K562 (cell line): Measurements from ENCODE around the gene NAA80. TPM values are rescaled to one million over a fixed set of nuclear protein-coding genes. Genes with fewer than 3 reads are reported as not detected.
A peak's percentile ranks its signal among the peaks of the same experiment; 100 is the strongest.

ENCODE experiments used
- ARID1B ChIP-seq: fragments of 450-650 bp; IDR thresholded peaks from 2 replicates; pipeline ENCODE4 v1.6.1; 2016; ENCODE audit warnings: antibody characterized with exemption, mild to moderate bottlenecking, inconsistent platforms
- C11orf30 ChIP-seq: fragments of 450-650 bp; IDR thresholded peaks from 2 replicates; pipeline ENCODE4 v1.6.1; 2016; ENCODE audit warnings: low read depth, mild to moderate bottlenecking
- CBFA2T3 ChIP-seq: fragments of 450-650 bp; IDR thresholded peaks from 2 replicates; pipeline ENCODE4 v1.6.1; 2017
- ELF1 ChIP-seq: fragments of 200-800 bp; sonication (Bioruptor generic); IDR thresholded peaks from 2 replicates; pipeline ENCODE4 v1.6.1; 2016; ENCODE audit warnings: missing genetic modification characterization, missing compliant biosample characterization
- JUN ChIP-seq, 2 experiments: sonication (generic) in 1 of 2; formaldehyde crosslinking in 1 of 2; IDR thresholded peaks; 2 replicates each; pipeline versions ENCODE4 v1.6.1 to v1.8.0; 2012 to 2022; ENCODE audit warnings: borderline replicate concordance in 2 of 2, mild to moderate bottlenecking in 2 of 2, improper control_type of control experiment in 1 of 2, low read depth in 1 of 2, low read length in 1 of 2, missing genetic modification reagents in 1 of 2
- KLF13 ChIP-seq: fragments of 450-650 bp; IDR thresholded peaks from 2 replicates; pipeline ENCODE4 v1.6.1; 2016; ENCODE audit warnings: missing genetic modification characterization, low read depth, mild to moderate bottlenecking, missing compliant biosample characterization, moderate library complexity, borderline replicate concordance
- MEF2D ChIP-seq: conservative IDR thresholded peaks from 2 replicates; pipeline ENCODE4 v1.6.1; 2016; ENCODE audit warnings: low read depth, missing genetic modification characterization, missing compliant biosample characterization
- NCOA1 ChIP-seq: fragments of 450-650 bp; IDR thresholded peaks from 2 replicates; pipeline ENCODE4 v1.6.1; 2016; ENCODE audit warnings: low read depth
- NR4A1 ChIP-seq, 2 experiments: fragments of 250-450 bp in 1 of 2; fragments of 450-650 bp in 1 of 2; sonication (Bioruptor Pico) in 1 of 2; IDR thresholded peaks; 2 replicates each; pipeline versions ENCODE4 v1.4.0 to v1.6.1; 2016 to 2020; ENCODE audit warnings: mild to moderate bottlenecking in 2 of 2, missing compliant biosample characterization in 1 of 2, missing genetic modification characterization in 1 of 2, moderate library complexity in 1 of 2
- RBM17 ChIP-seq: fragments of 200-400 bp; formaldehyde crosslinking; IDR thresholded peaks from 2 replicates; pipeline ENCODE4 v1.6.1; 2017; ENCODE audit warnings: low read depth, mild to moderate bottlenecking, low read length, borderline replicate concordance
- SAFB ChIP-seq: fragments of 200-400 bp; formaldehyde crosslinking; IDR thresholded peaks from 2 replicates; pipeline ENCODE4 v1.6.1; 2017; ENCODE audit warnings: low read depth, low read length, borderline replicate concordance
- SMARCA4 ChIP-seq: fragments of 450-650 bp; IDR thresholded peaks from 2 replicates; pipeline ENCODE4 v1.6.1; 2016
- SMARCA5 ChIP-seq: fragments of 450-650 bp; IDR thresholded peaks from 2 replicates; pipeline ENCODE4 v1.6.1; 2016
- ZNF431 ChIP-seq: sonication (generic); formaldehyde crosslinking; IDR thresholded peaks from 2 replicates; pipeline ENCODE4 v1.8.0; 2022; ENCODE audit warnings: mild to moderate bottlenecking, missing genetic modification reagents
- ZNF586 ChIP-seq: fragments of 450-650 bp; formaldehyde crosslinking; conservative IDR thresholded peaks from 2 replicates; pipeline ENCODE4 v1.4.0; 2020; ENCODE audit warnings: mild to moderate bottlenecking, moderate library complexity
- ZNF695 ChIP-seq: fragments of 450-650 bp; formaldehyde crosslinking; IDR thresholded peaks from 2 replicates; pipeline ENCODE4 v1.4.0; 2020; ENCODE audit warnings: mild to moderate bottlenecking, moderate library complexity
- polyA plus RNA-seq, 8 experiments: library from polyadenylated mRNA; depleted of rRNA in 4 of 8; stranded (reverse) in 5 of 8; unstranded in 3 of 8; fragments of >200 nt; fragmentation: Nextera tagmentation in 2 of 8; fragmentation: Illumina TruSeq in 1 of 8; extraction: Ambion mirVana in 2 of 8; extraction: Trizol in 1 of 8; gene quantifications; 2 replicates each; pipeline versions ENCODE4 v1.2.1 to v1.2.3, GENCODE V29; 2011 to 2014; ENCODE audit warnings: inconsistent platforms in 1 of 8, missing spikeins in 1 of 8
- total RNA-seq, 7 experiments: library from RNA; depleted of rRNA in 6 of 7; stranded (reverse); fragments of >200 nt in 6 of 7; fragmentation: Illumina TruSeq in 2 of 7; extraction: Trizol in 2 of 7; gene quantifications; 2 replicates each; pipeline versions ENCODE4 v1.2.1 to v1.2.3, GENCODE V29; 2011 to 2021; ENCODE audit warnings: low replicate concordance in 1 of 7
- TF ChIP-seq, protein P1 (sequence below): fragments of 250-450 bp; sonication (Bioruptor Pico); IDR thresholded peaks from 2 replicates; pipeline ENCODE4 v1.4.0; 2020; ENCODE audit warnings: mild to moderate bottlenecking, moderate library complexity
- TF ChIP-seq, protein P2 (sequence below): fragments of 450-650 bp; IDR thresholded peaks from 2 replicates; pipeline ENCODE4 v1.6.1; 2016; ENCODE audit warnings: missing biosample characterization, missing genetic modification characterization
- TF ChIP-seq, protein P3 (sequence below): sonication (generic); formaldehyde crosslinking; IDR thresholded peaks from 2 replicates; pipeline ENCODE4 v1.8.1; 2023; ENCODE audit warnings: mild to moderate bottlenecking, missing genetic modification reagents
- TF ChIP-seq, protein P4 (sequence below): sonication (generic); formaldehyde crosslinking; IDR thresholded peaks from 2 replicates; pipeline ENCODE4 v1.8.1; 2023; ENCODE audit warnings: mild to moderate bottlenecking, missing genetic modification reagents
- TF ChIP-seq, protein P5 (sequence below): fragments of 450-650 bp; IDR thresholded peaks from 2 replicates; pipeline ENCODE4 v1.6.1; 2017; ENCODE audit warnings: mild to moderate bottlenecking, moderate library complexity

Gene NAA80
- total and polyA plus RNA-seq, 9 of the 15 experiments (the other 6 are each of a cell fraction or from before 2014, with no cell fraction given): 0.82 to 24.0 (median 8.6) TPM

DNA sequence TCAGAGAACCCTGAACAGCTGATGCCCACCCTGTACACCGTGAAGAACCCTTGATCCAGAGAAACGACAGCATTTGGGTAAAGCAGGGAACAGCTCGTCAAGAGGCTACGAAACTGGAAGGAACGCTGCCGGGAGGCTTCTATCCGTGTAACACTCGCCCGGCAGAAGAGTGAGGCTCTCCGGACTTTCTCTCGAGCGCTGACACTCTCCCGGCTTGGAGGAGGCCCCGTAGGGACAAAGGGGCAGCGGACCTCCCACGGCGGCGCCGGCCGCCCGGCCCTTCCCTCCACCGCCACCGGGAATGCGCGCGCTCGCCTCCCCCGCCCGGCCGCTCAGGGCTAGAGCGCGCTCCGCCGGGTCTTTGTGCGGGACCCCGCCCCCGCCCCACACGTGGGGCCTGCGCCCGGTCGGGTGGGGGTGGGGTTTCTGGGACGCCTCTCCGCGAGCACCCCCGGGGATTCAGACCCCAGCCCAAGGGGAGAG is 21.7 kb upstream of the NAA80 start (continued):
- no peak for TF ChIP-seq NR4A1 (CRISPR knock-in tag; IDR thresholded peaks at IDR 0.05)
- TF ChIP-seq NR4A1 (tag; IDR thresholded peaks at IDR 0.05): no peak
- no peak for TF ChIP-seq CBFA2T3
- no peak for TF ChIP-seq ZNF695
- no peak for TF ChIP-seq ZNF431 (CRISPR knock-in tag)
- TF ChIP-seq ARID1B: no peak
- TF ChIP-seq NCOA1: no peak
- TF ChIP-seq ZNF586 (CRISPR knock-in tag): no peak
- no peak for TF ChIP-seq SAFB
- no peak for TF ChIP-seq MEF2D
- no peak for TF ChIP-seq SMARCA5
- TF ChIP-seq, protein P1, sequence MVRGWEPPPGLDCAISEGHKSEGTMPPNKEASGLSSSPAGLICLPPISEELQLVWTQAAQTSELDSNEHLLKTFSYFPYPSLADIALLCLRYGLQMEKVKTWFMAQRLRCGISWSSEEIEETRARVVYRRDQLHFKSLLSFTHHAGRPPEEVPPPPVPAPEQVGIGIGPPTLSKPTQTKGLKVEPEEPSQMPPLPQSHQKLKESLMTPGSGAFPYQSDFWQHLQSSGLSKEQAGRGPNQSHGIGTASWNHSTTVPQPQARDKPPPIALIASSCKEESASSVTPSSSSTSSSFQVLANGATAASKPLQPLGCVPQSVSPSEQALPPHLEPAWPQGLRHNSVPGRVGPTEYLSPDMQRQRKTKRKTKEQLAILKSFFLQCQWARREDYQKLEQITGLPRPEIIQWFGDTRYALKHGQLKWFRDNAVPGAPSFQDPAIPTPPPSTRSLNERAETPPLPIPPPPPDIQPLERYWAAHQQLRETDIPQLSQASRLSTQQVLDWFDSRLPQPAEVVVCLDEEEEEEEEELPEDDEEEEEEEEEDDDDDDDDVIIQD (CRISPR knock-in tag): no peak
- no peak for TF ChIP-seq SMARCA4
- TF ChIP-seq RBM17: no peak
- TF ChIP-seq ELF1 (tag): no peak
- TF ChIP-seq, protein P2, sequence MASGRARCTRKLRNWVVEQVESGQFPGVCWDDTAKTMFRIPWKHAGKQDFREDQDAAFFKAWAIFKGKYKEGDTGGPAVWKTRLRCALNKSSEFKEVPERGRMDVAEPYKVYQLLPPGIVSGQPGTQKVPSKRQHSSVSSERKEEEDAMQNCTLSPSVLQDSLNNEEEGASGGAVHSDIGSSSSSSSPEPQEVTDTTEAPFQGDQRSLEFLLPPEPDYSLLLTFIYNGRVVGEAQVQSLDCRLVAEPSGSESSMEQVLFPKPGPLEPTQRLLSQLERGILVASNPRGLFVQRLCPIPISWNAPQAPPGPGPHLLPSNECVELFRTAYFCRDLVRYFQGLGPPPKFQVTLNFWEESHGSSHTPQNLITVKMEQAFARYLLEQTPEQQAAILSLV (tag): no peak
- TF ChIP-seq, protein P3, sequence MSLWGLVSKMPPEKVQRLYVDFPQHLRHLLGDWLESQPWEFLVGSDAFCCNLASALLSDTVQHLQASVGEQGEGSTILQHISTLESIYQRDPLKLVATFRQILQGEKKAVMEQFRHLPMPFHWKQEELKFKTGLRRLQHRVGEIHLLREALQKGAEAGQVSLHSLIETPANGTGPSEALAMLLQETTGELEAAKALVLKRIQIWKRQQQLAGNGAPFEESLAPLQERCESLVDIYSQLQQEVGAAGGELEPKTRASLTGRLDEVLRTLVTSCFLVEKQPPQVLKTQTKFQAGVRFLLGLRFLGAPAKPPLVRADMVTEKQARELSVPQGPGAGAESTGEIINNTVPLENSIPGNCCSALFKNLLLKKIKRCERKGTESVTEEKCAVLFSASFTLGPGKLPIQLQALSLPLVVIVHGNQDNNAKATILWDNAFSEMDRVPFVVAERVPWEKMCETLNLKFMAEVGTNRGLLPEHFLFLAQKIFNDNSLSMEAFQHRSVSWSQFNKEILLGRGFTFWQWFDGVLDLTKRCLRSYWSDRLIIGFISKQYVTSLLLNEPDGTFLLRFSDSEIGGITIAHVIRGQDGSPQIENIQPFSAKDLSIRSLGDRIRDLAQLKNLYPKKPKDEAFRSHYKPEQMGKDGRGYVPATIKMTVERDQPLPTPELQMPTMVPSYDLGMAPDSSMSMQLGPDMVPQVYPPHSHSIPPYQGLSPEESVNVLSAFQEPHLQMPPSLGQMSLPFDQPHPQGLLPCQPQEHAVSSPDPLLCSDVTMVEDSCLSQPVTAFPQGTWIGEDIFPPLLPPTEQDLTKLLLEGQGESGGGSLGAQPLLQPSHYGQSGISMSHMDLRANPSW (CRISPR knock-in tag): no peak
- TF ChIP-seq, protein P4, sequence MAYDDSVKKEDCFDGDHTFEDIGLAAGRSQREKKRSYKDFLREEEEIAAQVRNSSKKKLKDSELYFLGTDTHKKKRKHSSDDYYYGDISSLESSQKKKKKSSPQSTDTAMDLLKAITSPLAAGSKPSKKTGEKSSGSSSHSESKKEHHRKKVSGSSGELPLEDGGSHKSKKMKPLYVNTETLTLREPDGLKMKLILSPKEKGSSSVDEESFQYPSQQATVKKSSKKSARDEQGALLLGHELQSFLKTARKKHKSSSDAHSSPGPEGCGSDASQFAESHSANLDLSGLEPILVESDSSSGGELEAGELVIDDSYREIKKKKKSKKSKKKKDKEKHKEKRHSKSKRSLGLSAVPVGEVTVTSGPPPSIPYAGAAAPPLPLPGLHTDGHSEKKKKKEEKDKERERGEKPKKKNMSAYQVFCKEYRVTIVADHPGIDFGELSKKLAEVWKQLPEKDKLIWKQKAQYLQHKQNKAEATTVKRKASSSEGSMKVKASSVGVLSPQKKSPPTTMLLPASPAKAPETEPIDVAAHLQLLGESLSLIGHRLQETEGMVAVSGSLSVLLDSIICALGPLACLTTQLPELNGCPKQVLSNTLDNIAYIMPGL: no peak
- peak; percentile 86 for TF ChIP-seq KLF13 (tag)
- TF ChIP-seq, protein P5, sequence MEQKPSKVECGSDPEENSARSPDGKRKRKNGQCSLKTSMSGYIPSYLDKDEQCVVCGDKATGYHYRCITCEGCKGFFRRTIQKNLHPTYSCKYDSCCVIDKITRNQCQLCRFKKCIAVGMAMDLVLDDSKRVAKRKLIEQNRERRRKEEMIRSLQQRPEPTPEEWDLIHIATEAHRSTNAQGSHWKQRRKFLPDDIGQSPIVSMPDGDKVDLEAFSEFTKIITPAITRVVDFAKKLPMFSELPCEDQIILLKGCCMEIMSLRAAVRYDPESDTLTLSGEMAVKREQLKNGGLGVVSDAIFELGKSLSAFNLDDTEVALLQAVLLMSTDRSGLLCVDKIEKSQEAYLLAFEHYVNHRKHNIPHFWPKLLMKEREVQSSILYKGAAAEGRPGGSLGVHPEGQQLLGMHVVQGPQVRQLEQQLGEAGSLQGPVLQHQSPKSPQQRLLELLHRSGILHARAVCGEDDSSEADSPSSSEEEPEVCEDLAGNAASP: no peak
- no peak for TF ChIP-seq JUN (IDR thresholded peaks at IDR 0.05; ENCODE audit: borderline replicate concordance, low read depth, low read length)
- no peak for TF ChIP-seq JUN (CRISPR knock-in tag; IDR thresholded peaks at IDR 0.05; ENCODE audit: borderline replicate concordance)
- no peak for TF ChIP-seq C11orf30
